ENCODE measurements around the gene HTRA1.

Gene HTRA1

GRCh38 chr10:122454603-122455080 lies 6.7 kb upstream of the HTRA1 start, which contains the start of gene ARMS2:
ARMS2 (plus strand) TSS chr10:122454653; CDS start chr10:122454728, 75 bp downstream.
- no peak for DNase-seq (ENCODE audit: low read depth)
- no peak within 1 kb of the TSS for H3K4me3 ChIP-seq (ENCODE audit: low read length)
- TF ChIP-seq CTCF (conservative IDR thresholded peaks at IDR 0.05; ENCODE audit: low read depth, low read length) = no peak

- peak; percentile 81 for DNase-seq (ENCODE audit: low read depth)
- TF ChIP-seq CTCF (conservative IDR thresholded peaks at IDR 0.05; ENCODE audit: low read depth, low read length) = no peak
- no peak overlapping the region for H3K4me3 ChIP-seq (ENCODE audit: low read length)
Measured at GRCh38 chr10:122455376-122456079, 5.8 kb upstream of the HTRA1 start.

GRCh38 chr10:122457934-122458333 lies 3.4 kb upstream of the HTRA1 start:
- H3K4me3 ChIP-seq (ENCODE audit: low read length) = no peak overlapping the region
- TF ChIP-seq CTCF (conservative IDR thresholded peaks at IDR 0.05; ENCODE audit: low read depth, low read length) = no peak
- DNase-seq (ENCODE audit: low read depth) = no peak

- DNase-seq (ENCODE audit: low read depth) = no peak
- TF ChIP-seq CTCF (conservative IDR thresholded peaks at IDR 0.05; ENCODE audit: low read depth, low read length) = no peak
- no peak overlapping the region for H3K4me3 ChIP-seq (ENCODE audit: low read length)
Measured at GRCh38 chr10:122458693-122459092, 2.7 kb upstream of the HTRA1 start.

GRCh38 chr10:122459561-122460273 lies 1.6 kb upstream of the HTRA1 start:
- DNase-seq (ENCODE audit: low read depth) = no peak

GRCh38 chr10:122460891-122461293 lies 461 bp upstream of the HTRA1 start:
- peak overlapping the region; percentile 47 for H3K4me3 ChIP-seq (ENCODE audit: low read length)
- TF ChIP-seq CTCF (conservative IDR thresholded peaks at IDR 0.05; ENCODE audit: low read depth, low read length) = no peak
- DNase-seq (ENCODE audit: low read depth) = no peak

More at GRCh38 chr10:122459561-122460273, 1.6 kb upstream of the HTRA1 start:
- H3K4me3 ChIP-seq (ENCODE audit: low read length) = no peak overlapping the region
- no peak for TF ChIP-seq CTCF (conservative IDR thresholded peaks at IDR 0.05; ENCODE audit: low read depth, low read length)
